HG03060 (cell line): ENCODE data around the gene ANK3.
A peak's percentile ranks its signal among the peaks of the same experiment; 100 is the strongest.

Experiments used
- ATAC-seq: cut with Tn5 transposase; IDR thresholded peaks from one replicate; pipeline ENCODE4 v1.9.1; 2021; ENCODE audit warnings: low read depth, moderate number of reproducible peaks; ENCODE audit not compliant: unreplicated experiment

The ANK3 gene

GRCh38 chr10:60237977-60238758 is 151.5 kb downstream of the ANK3 start:
- peak; percentile 26 for ATAC-seq

GRCh38 chr10:60236869-60237524 is 152.7 kb downstream of the ANK3 start:
- peak; percentile 98 for ATAC-seq

GRCh38 chr10:60235001-60235400 is 154.7 kb downstream of the ANK3 start:
- no peak for ATAC-seq

GRCh38 chr10:60234551-60234950 is 155.1 kb downstream of the ANK3 start:
- ATAC-seq: no peak

- ATAC-seq: no peak
Observed at GRCh38 chr10:60230892-60231291, 158.8 kb downstream of the ANK3 start.

GRCh38 chr10:60224066-60224705 is 165.5 kb downstream of the ANK3 start:
- no peak for ATAC-seq

GRCh38 chr10:60222047-60222446 is 167.6 kb downstream of the ANK3 start:
- no peak for ATAC-seq

GRCh38 chr10:60212195-60212594 is 177.5 kb downstream of the ANK3 start:
- ATAC-seq: no peak

GRCh38 chr10:60209874-60210570 is 179.7 kb downstream of the ANK3 start:
- ATAC-seq: no peak

- no peak for ATAC-seq
Observed at GRCh38 chr10:60208676-60209269, 180.9 kb downstream of the ANK3 start.

- ATAC-seq: no peak
Observed at GRCh38 chr10:60207894-60208293, 181.8 kb downstream of the ANK3 start.

GRCh38 chr10:60206735-60207134 is 182.9 kb downstream of the ANK3 start:
- no peak for ATAC-seq

GRCh38 chr10:60205741-60206140 is 183.9 kb downstream of the ANK3 start:
- no peak for ATAC-seq

GRCh38 chr10:60203993-60204618 is 185.6 kb downstream of the ANK3 start:
- no peak for ATAC-seq

GRCh38 chr10:60200682-60201053 is 189.0 kb downstream of the ANK3 start:
- no peak for ATAC-seq

- no peak for ATAC-seq
Observed at GRCh38 chr10:60200012-60200681, 189.5 kb downstream of the ANK3 start.

GRCh38 chr10:60197206-60197605 is 192.5 kb downstream of the ANK3 start:
- no peak for ATAC-seq

GRCh38 chr10:60194421-60194820 is 195.3 kb downstream of the ANK3 start:
- no peak for ATAC-seq

- no peak for ATAC-seq
Observed at GRCh38 chr10:60192946-60193345, 196.7 kb downstream of the ANK3 start.
